Urothelium cell line (cell line): Measurements from ENCODE around the gene SIK3.
A peak's percentile ranks its signal among the peaks of the same experiment; 100 is the strongest.
"Not testable (repeated sequence)": the region's sequence is repeated elsewhere in the genome, so short reads cannot be mapped to it uniquely, and the experiment has no call there.

ENCODE experiments used
- DNase-seq: peaks from one replicate; pipeline ENCODE4 v3.0.0; 2011; ENCODE audit warnings: low spot score, mixed read lengths
- FAIRE-seq: peaks from 2 replicates; lab custom pipeline; 2011; peaks lifted over from hg19 to GRCh38; lab: Jason Lieb, UNC

The SIK3 gene

GRCh38 chr11:116852261-116853031, 245.8 kb downstream of the SIK3 start:
- DNase-seq (no peak), FAIRE-seq (no peak)

DNA sequence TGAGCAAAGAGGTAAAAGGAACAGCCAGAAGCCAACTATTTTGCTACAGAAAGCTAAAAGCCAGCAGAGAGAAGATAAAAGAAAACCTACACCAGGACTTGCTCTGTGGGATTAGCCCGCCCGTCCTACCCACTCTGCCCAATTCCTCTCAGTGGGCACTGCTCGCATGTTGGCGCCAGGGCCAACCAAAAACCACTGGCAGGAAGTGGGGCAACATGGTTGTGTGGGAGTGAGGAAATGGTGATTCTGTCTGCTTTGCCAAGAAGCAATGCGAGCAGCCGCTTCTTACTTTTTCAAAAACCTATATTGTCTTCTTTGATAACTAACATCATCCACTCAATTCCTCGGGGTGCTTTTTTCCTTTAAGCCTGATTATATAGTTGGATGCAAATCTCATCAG, 246.6 kb downstream of the SIK3 start:
- DNase-seq, result no peak
- FAIRE-seq, result no peak

DNA sequence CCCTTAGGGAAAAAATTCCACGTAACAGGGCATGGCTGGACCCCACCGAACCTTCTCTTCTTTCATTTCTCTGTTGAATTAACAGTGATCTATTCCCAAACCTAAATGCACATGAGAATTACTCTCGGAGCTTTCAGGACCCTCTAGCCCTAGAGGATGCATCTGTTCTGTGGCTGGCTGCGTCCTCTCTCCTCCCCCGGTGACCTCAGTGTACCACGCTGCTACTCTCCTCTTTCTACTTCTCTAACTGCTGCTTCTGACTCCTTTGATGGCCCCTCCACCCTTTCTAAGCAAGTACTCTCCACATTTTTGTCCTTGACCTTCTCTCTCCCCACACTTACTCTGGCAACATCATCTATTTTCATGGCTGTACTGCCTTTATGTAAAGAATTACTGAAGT, 248.7 kb downstream of the SIK3 start:
- FAIRE-seq, result no peak
- no peak for DNase-seq

DNA sequence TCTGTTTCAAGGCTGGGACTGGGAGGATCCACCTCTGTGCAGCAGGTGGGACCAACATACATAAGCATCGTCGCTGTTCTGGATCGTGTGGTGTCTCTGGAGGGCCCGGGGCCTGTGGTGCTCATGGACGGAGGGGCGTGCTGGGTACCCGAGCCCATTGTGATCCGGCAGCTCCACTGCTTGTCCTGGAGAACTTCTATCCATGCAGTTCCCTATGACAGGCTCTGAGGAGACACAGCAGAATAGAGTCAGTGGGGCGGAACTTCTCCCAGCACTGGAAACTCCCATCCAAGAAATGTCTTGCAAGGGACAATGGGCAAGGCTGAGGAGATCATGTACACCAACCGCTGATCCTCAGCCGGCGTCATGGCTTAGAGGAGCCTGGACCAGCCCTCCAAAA, 249.2 kb downstream of the SIK3 start:
- no peak for FAIRE-seq
- DNase-seq, result no peak

GRCh38 chr11:116847612-116848011, 250.6 kb downstream of the SIK3 start:
- DNase-seq (no peak), FAIRE-seq (no peak)

DNA sequence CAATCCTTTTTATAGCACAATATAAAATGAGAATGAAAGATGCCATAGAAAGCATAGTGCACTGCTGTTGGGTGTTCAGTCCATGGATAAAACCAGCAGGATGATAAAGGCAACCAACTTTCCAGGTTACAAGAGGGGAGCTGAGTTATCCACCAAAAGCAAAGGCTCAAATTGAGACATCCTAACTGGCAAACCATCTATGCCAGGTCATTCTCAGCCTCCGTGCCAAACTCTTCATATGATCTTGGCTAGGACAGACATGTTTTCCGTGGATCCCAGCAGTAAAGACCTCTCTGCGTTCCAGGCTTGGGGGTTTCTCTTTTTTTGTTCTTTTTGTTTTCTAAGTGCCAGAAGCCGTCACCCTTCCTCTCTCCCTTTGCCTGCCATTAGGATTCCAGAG, 253.5 kb downstream of the SIK3 start:
- DNase-seq (no peak), FAIRE-seq (no peak)

DNA sequence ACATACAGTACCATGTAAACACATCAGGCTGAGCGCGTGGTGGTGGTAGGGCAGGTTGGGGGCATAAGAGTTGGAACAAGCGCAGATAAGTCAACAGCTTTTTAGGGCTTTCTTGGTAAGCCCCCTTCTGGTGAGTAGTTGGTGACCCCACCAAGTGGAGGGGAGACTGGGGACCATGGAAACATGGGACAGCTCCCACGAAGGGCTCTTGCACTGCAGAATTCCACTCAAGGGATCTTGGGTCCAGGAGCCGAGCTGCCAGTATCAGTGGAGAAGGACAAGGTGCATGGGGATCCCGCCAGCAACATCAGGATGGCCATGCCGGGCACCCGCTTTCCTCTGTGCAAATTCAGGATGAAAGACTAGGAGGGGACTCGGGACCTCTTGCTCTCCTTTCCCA, 254.6 kb downstream of the SIK3 start:
- no peak for FAIRE-seq

DNA sequence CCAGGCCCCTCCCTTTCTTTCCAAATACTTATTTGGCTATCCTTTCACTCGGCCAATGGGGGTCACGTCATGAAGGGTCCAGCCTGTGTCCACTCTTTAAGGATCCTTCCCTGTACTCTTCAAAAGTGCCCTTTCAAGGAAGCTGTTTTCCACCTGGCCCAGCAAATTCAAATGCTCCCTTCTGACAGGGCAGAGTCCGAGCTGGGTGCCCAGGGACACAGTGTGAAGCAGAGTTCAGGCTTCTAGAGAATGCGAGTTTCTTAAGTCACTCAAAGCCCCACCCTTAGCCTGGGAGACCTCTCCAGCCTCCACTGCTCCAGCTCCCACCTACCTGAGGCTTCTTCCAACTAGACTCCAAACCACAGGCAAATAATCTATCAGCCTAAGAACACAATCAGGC, 255.3 kb downstream of the SIK3 start:
- FAIRE-seq, result no peak
- no peak for DNase-seq

More for the DNA sequence above, 254.6 kb downstream of the SIK3 start:
- DNase-seq, result no peak

DNA sequence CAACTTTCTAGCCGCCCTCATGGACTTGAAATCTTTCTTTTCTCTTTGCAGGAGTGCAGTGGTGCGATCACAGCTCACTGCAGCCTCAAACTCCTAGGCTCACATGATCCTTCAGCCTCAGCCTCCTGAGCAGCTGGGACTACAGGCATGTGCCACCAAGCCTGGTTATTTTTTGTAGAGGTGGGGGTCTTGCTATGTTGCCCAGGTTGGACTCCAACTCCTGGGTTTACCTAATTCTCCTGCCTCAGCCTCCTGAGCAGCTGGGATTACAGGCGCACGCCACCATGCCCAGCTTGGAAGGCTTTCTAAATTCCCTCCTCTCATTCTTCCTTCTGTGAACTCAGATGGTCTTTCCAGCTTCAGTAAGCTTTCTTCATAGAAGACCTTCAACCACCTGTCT, 256.1 kb downstream of the SIK3 start:
- DNase-seq (no peak), FAIRE-seq (no peak)

DNA sequence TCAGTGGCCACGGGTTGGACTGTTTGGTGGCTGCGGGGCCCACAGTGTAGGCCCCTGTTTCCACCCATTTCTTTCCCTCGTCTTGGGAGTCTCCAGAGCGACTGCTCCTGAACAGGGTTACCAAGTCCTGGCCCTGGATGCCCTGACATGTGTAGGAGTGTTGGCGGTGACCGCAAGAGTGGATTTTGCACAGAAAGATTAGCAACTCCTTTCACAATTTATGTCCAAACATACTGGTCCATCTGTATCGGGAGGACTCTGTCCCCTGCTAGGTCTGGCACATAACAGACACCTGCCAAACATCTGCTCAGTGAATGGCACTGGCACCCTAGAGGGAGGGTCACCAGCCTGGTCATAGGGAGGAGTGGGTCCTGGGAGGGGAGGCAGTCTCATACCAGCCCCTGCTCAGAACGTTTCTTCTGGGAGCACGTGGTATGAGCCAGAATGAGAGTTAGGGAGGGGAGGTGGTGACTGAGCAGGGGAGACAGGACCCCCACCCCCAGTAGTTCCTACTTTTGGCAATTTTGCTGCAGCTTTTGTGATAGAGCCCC, 257.4 kb downstream of the SIK3 start:
- no peak for DNase-seq
- no peak for FAIRE-seq

DNA sequence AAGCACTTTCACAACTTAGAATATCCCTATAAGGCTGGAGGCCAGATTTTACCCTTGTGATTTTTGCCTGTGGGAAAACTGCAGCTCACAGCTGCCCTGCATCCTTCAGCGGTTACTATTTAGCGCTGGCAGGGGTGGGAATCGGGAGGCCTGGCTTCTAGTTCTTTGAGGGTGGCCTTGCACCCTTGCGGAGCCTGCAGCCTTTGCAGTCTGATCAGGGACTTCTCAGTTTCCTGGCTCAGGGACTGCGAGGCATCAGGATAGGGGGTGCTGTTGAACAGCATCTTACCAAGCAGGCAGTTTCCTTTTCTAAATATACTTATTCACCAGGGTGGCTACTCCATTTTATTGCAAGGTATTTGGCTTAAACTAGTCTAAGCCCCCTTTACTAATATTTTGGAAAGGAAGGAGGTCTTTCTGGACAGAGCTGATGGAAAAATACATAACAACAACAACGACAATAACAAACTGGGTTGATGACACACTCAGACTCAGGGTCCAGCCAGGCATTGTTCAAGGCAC, 257.9 kb downstream of the SIK3 start:
- no peak for FAIRE-seq

GRCh38 chr11:116838321-116839084, 259.7 kb downstream of the SIK3 start:
- no peak for FAIRE-seq
- no peak for DNase-seq

More for the DNA sequence above, 257.9 kb downstream of the SIK3 start:
- DNase-seq, result no peak

DNA sequence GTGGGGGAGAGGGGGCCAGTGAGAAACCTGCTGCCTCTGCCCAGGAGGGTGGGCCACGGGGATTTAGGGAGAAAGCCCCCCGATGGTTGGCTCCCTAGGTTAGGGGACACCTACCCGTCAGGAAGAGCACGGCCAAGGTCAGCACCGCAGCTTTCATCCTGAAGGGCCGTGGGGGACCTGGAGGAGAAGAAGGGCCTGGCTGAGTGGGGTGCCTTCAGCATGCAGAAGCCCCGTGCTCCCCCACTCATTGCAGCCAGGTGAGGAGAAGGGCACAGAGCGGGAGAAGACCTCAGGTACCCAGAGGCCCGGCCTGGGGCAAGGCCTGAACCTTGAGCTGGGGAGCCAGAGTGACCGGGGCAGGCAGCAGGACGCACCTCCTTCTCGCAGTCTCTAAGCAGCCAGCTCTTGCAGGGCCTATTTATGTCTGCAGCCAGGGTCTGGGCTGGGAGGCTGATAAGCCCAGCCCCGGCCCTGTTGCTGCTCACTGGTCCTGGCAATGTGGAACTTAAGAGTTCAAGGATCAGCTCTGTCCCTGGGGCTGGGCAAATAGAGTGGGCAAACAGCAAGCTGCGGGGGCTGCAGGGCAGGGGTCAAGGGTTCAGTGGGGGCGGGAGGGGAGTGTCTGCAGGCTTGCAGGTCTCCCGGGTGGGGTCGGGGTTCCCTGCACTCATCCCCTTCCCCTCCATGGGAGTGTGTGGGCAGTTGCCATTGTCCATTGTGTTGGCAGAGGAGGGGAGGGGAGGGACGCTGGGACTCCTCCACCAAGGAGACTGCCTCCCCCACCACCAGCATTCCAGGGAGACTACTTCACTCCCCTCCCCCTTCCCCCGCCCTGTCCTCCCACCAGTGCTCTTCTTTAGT, 260.8 kb downstream of the SIK3 start, which contains the start of gene APOA1:
Gene APOA1, minus strand, starts transcription at position 392 of the 861 bp plus-strand sequence. Its CDS starts 235 bp downstream, at position 157.
- no peak for FAIRE-seq

GRCh38 chr11:116836632-116836991, 261.6 kb downstream of the SIK3 start:
- no peak for DNase-seq

More for the DNA sequence above, 260.8 kb downstream of the SIK3 start, which contains the start of gene APOA1:
- peak; percentile 33 for DNase-seq

DNA sequence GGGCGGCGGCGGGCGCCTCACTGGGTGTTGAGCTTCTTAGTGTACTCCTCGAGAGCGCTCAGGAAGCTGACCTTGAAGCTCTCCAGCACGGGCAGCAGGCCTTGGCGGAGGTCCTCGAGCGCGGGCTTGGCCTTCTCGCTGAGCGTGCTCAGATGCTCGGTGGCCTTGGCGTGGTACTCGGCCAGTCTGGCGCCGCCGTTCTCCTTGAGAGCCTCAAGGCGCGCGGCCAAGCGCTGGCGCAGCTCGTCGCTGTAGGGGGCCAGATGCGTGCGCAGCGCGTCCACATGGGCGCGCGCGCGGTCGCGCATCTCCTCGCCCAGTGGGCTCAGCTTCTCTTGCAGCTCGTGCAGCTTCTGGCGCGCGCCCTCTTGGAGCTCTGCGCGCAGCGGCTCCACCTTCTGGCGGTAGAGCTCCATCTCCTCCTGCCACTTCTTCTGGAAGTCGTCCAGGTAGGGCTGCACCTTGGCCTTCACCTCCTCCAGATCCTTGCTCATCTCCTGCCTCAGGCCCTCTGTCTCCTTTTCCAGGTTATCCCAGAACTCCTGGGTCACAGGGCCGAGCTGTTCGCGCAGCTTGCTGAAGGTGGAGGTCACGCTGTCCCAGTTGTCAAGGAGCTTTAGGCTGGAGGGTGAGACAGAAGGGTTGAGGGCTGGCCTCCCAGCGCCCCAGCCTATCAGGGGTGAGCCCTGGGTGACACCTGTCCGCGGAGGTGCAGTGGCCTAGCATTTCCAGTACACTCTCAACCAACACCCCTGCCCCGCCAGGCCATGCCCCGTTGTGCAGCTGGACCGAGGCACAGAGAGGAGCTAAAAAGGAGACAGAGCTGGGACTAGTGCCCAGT, 262.2 kb downstream of the SIK3 start:
- peak; percentile 89 for DNase-seq
- no peak for FAIRE-seq

More at GRCh38 chr11:116836632-116836991, 261.6 kb downstream of the SIK3 start:
- FAIRE-seq, result no peak

DNA sequence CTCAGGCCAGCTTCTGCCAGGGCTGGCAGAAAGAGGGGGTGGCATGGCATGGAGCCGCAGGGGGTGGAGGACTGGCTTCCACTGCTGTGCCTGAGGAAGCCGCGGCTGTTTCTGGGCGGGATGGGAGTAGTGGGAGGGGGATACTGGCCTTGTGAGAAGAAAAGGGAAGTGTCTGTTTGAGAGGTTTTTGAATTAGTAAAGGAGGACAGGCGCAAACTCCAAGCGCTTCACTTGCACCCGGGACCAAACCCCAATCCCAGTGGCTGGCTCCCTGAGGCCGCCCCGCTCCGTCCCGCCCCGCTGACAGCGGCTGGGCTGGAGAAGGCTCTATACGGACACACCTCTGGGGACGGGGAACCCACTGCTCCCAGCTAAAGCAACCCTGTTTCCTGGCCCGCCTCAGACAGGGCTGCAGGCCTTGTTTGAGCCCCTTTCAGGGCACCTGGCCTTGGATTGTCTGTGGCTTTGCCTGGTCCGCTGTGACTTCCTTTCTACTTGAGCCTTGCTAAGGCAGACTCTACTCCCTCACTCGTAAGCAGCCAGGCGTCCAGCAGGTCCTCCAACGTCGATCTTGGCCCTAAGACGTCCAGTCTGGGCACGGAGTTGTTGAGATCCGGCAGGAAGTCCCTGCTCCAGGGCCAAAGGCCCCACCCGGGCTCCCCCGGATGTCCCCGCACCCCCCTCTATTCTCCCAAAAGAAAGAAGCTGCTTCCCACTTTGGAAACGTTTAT, 263.0 kb downstream of the SIK3 start:
- DNase-seq (no peak), FAIRE-seq (no peak)

GRCh38 chr11:116834535-116835041, 263.6 kb downstream of the SIK3 start:
- FAIRE-seq, DNase-seq: not testable (repeated sequence)

DNA sequence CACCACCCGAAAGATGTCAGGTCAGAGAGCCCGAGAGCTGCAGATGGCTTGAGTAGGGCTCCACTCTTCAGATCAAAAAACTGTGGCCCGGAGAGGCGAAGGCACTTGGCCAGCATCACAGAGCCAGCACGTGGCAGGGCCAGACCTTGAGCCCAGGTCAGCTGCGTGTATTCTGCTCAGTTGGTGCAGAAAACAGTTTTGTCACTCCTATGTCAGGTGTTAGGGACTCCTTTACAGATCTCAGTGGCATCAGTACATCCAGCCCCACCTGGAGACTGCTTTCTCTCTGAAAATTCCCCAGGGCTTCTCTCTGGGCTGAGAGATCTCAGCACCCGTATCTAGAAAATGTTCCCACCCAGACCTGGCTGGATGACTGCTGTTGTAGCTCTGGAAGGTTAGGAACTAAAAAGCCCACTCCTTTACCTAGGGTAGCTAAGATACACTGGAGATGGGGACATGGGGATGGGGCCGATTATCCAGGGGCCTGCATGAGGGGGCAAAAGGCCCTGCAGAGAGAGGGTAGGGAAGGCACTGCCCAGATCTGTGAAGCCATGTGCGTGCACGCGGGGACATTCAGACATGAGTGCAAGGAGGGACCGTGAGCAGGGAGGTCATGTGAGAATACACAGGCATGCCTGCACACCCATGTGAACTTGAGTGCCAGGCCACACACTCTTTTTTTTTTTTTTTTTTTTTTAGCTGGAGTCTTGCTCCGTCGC, 264.3 kb downstream of the SIK3 start:
- DNase-seq, result no peak
- FAIRE-seq, result no peak
